Body of pancreas (tissue), 4 donors: ENCODE data around the gene TOMM70. TPM values are rescaled to one million over a fixed set of nuclear protein-coding genes. Genes with fewer than 3 reads are reported as not detected.
"Not testable (repeated sequence)": the region's sequence is repeated elsewhere in the genome, so short reads cannot be mapped to it uniquely, and the experiment has no call there.

Experiments used
- ATAC-seq: fragments of 150-250 bp; one replicate; pipeline ENCODE4 v1.9.1; 2016
- DNase-seq, 4 donors: peaks; one replicate each; pipeline ENCODE4 v3.0.0-alpha.2; 2019
- H3K27ac ChIP-seq, 4 donors: fragments of 200-600 bp; sonication (generic); 1 replicate in 3 of 4; 2 replicates in 1 of 4; pipeline versions ENCODE4 v1.5.1 to v1.6.1; 2016 to 2019; ENCODE audit warnings: mild to moderate bottlenecking in 1 of 4, mixed read lengths in 1 of 4, moderate library complexity in 1 of 4
- H3K27me3 ChIP-seq, 2 donors: fragments of 200-600 bp; sonication (generic); one replicate each; pipeline ENCODE4 v1.6.0; 2016; ENCODE audit warnings: mild to moderate bottlenecking in 1 of 2
- H3K36me3 ChIP-seq, 2 donors: fragments of 200-600 bp; sonication (generic); replicated peaks in 1 of 2; 2 replicates each; pipeline ENCODE4 v1.5.1; 2016; ENCODE audit warnings: low read depth in 2 of 2; ENCODE audit not compliant: insufficient read depth in 1 of 2
- H3K4me1 ChIP-seq: fragments of 200-600 bp; sonication (generic); one replicate; pipeline ENCODE4 v1.6.0; 2016
- H3K4me3 ChIP-seq, 2 donors: fragments of 200-600 bp; sonication (generic); 1 replicate in 1 of 2; 2 replicates in 1 of 2; pipeline ENCODE4 v1.5.1; 2016 to 2019
- H3K9me3 ChIP-seq, 3 donors: fragments of 200-600 bp; sonication (generic); 1 replicate in 2 of 3; 2 replicates in 1 of 3; pipeline ENCODE4 v1.5.1; 2016
- POLR2A ChIP-seq, 3 donors: fragments of 450-650 bp; IDR thresholded peaks; one replicate each; pipeline ENCODE4 v1.6.1; 2016; ENCODE audit warnings: antibody characterized with exemption in 3 of 3, mild to moderate bottlenecking in 2 of 3
- WGBS, 2 donors: methylation state at CpG; one replicate each; pipeline ENCODE4 v1.1.5; 2017; 5-methylcytosine and 5-hydroxymethylcytosine counted together
- intact Hi-C: fragments of 100-400 bp; cut with DNase I; formaldehyde crosslinking; loops from one replicate; pipeline ENCODE4 v1.15.1; 2023
- total RNA-seq, 2 donors: library from RNA; depleted of rRNA; stranded (reverse); fragments of >200 nt; gene quantifications; one replicate each; pipeline ENCODE4 v1.1.0, GENCODE V29; 2016
- TF ChIP-seq, protein P1 (sequence below), 7 experiments: fragments of 450-650 bp in 4 of 7; fragments of 200-600 bp in 3 of 7; sonication (generic) in 3 of 7; IDR thresholded peaks; one replicate each; pipeline ENCODE4 v1.5.1; 2016 to 2019; ENCODE audit warnings: antibody characterized with exemption in 7 of 7

Gene TOMM70
- total RNA-seq, 2 donors from 2014 or later = 17.1 to 25.9 TPM

DNA sequence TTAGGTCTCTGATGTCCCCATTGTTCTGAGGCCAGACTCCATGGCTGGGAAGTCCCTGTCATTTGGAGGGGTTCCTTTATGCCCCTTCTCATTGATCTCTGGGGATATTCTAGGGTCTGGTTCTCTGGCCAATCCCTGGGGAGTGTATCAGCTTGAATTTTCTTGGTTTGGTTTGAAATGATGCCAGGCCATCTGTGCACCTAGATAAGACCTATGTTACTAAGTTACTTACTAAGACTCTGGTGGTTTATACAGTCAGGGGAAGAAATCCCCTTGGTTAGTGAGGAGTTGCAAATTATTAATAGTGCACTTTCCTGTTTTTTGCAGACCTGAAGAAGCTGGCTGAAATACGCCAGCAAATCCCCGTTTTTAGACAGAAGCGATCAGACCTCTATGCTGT, 46.0 kb downstream of the TOMM70 start:
- Histone ChIP-seq H3K27ac (no peak overlapping the region), H3K27me3 (no peaks in the 10 kb centered on the region), H3K36me3 (peaks cover 0 to 6% of the 10 kb centered on the region in 2 donors), H3K4me3 (no peak overlapping the region), H3K9me3 (no peaks in the 10 kb centered on the region), H3K4me1 (peaks cover 7% of the 10 kb centered on the region)
- TF ChIP-seq POLR2A (IDR thresholded peaks at IDR 0.05) = no peak
- TF ChIP-seq, protein P1, sequence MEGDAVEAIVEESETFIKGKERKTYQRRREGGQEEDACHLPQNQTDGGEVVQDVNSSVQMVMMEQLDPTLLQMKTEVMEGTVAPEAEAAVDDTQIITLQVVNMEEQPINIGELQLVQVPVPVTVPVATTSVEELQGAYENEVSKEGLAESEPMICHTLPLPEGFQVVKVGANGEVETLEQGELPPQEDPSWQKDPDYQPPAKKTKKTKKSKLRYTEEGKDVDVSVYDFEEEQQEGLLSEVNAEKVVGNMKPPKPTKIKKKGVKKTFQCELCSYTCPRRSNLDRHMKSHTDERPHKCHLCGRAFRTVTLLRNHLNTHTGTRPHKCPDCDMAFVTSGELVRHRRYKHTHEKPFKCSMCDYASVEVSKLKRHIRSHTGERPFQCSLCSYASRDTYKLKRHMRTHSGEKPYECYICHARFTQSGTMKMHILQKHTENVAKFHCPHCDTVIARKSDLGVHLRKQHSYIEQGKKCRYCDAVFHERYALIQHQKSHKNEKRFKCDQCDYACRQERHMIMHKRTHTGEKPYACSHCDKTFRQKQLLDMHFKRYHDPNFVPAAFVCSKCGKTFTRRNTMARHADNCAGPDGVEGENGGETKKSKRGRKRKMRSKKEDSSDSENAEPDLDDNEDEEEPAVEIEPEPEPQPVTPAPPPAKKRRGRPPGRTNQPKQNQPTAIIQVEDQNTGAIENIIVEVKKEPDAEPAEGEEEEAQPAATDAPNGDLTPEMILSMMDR (IDR thresholded peaks at IDR 0.05) = no peak
- no peak for ATAC-seq
- peak in 2 of 4 donors; percentile 24 to 30 for DNase-seq
- intact Hi-C loops = no loop called here
- WGBS, 2 donors = 55 to 70% methylated on average over 3 of the region's 3 CpGs

DNA sequence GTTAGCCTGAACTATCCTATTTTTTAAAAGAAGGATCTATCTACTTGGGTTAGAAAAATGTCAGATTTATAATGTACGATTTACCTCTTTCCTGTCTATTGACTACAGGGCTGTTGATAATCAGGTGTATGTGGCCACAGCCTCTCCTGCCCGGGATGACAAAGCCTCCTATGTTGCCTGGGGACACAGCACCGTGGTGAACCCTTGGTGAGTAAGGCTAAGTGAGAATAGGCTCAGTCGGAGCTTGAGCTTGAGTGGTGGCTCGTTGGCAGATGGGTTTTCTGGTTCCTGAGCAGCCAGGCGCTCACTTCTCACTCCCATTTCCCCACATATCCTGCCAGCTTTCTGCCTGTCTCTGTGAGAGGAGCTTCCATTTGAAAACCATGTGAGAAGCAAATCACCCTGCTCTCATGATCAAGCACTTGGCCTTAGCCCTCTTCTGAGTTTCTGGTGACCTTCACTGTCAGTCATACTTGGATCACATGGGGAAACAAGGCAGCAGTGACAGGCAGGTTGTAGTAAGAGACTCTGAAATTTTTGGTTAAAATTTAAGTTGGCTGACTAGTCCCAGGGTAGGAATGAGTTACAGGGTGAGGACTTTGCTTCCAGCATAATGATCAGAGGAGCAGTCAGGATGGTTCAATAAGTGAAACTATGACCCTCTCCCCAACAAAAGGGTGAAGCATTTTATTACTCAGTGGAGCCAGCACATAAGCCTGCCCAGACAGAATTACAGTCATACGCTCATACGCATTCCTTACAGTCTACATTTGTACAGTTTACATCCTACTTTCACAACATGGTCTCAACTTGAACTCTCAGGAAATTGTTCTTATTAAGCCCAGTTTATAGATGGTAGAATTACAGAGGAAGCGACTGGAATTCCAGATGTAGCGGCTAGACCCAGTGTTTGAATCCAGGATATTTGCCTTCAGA, 48.3 kb downstream of the TOMM70 start:
- TF ChIP-seq, protein P1 (IDR thresholded peaks at IDR 0.05) = no peak
- no peak for TF ChIP-seq POLR2A (IDR thresholded peaks at IDR 0.05)
- WGBS, 2 donors = 89 to 92% methylated on average over 10 of the region's 10 CpGs
- ATAC-seq (no peak), DNase-seq (no peak)
- H3K27me3 ChIP-seq = no peaks in the 10 kb centered on the region
- H3K4me1 ChIP-seq = peaks cover 7% of the 10 kb centered on the region
- H3K27ac ChIP-seq = no peak overlapping the region
- intact Hi-C loops = no loop called here
- no peak overlapping the region for H3K4me3 ChIP-seq
- peaks cover 0 to 7% of the 10 kb centered on the region in 2 donors for H3K36me3 ChIP-seq
- no peaks in the 10 kb centered on the region for H3K9me3 ChIP-seq

DNA sequence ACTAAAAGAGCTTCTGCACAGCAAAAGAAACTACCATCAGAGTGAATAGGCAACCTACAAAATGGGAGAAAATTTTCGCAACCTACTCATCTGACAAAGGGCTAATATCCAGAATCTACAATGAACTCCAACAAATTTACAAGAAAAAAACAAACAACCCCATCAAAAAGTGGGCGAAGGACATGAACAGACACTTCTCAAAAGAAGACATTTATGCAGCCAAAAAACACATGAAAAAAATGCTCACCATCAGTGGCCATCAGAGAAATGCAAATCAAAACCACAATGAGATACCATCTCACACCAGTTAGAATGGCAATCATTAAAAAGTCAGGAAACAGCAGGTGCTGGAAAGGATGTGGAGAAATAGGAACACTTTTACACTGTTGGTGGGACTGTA, 49.1 kb downstream of the TOMM70 start:
- ATAC-seq, H3K27me3 ChIP-seq, DNase-seq, H3K36me3 ChIP-seq, H3K27ac ChIP-seq, H3K9me3 ChIP-seq, H3K4me1 ChIP-seq, intact Hi-C loops, H3K4me3 ChIP-seq: not testable (repeated sequence)
- 100% methylated on average over 1 of the region's 2 CpGs; no CpG with 5 or more reads in 1 of the 2 donors for WGBS, 2 donors

DNA sequence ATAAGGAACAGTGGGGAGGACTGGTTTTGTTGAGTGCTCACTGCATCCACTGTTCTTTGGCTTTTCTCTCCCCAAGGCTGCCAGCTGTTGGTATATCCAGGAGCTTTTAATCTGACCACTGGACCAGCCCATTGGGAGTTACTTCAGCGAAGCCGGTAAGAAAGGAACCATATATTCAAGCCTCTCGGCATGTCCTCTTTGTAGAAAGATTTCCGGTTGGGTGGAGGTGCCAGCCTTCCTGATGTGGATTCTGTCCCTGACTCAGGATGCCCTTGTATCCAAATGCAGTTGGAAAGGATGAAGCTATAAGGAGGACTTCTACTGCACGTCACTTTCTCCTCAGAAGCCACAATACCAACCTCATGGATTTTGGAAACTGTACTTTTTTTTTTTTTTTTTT, 52.2 kb downstream of the TOMM70 start:
- Histone ChIP-seq H3K27ac (no peak overlapping the region), H3K4me3 (no peak overlapping the region), H3K27me3 (no peaks in the 10 kb centered on the region), H3K9me3 (no peaks in the 10 kb centered on the region), H3K36me3 (peaks cover 0 to 15% of the 10 kb centered on the region in 2 donors), H3K4me1 (no peaks in the 10 kb centered on the region)
- 93 to 97% methylated on average over 5 of the region's 5 CpGs for WGBS, 2 donors
- DNase-seq (no peak), ATAC-seq (no peak)
- intact Hi-C loops = no loop called here
- TF ChIP-seq POLR2A (IDR thresholded peaks at IDR 0.05) = no peak
- TF ChIP-seq, protein P1 (IDR thresholded peaks at IDR 0.05) = no peak

DNA sequence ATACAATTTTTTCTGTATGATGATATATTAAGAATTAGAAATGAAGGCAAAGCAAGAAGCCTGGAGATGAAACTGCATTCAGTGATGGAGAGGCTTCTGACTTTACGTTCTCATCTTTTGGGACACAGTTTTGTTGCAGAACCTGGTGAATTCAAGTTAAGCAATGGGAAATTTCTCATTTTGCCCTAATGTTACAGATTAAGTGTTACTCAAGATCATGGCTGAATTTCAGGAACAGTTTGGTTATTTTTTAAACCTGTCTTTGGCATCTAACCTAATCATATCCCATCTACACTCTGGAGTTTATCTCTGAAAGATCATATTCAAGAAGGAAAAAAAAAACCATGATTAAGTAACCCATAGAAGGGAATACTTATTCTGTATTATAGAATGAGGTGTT, 60.4 kb downstream of the TOMM70 start:
- DNase-seq (no peak), ATAC-seq (no peak)
- TF ChIP-seq, protein P1 (IDR thresholded peaks at IDR 0.05) = no peak
- TF ChIP-seq POLR2A (IDR thresholded peaks at IDR 0.05) = no peak
- Histone ChIP-seq H3K4me1 (peaks cover 5% of the 10 kb centered on the region), H3K36me3 (peaks cover 5 to 13% of the 10 kb centered on the region in 2 donors), H3K4me3 (no peak overlapping the region), H3K27ac (no peak overlapping the region), H3K9me3 (no peaks in the 10 kb centered on the region), H3K27me3 (no peaks in the 10 kb centered on the region)
- 80 to 100% methylated on average over 1 of the region's 1 CpG for WGBS, 2 donors
- intact Hi-C loops = no loop called here
